K562 (cell line): ENCODE results near the gene GOLPH3. TPM values are rescaled to one million over a fixed set of nuclear protein-coding genes. Genes with fewer than 3 reads are reported as not detected.

Experiments used
- CCAR2 ChIP-seq: fragments of 200-400 bp; formaldehyde crosslinking; IDR thresholded peaks from 2 replicates; pipeline ENCODE4 v1.6.1; 2017; ENCODE audit warnings: mild to moderate bottlenecking, low read depth, low read length
- SLC30A9 ChIP-seq: fragments of 250-450 bp; sonication (Bioruptor Pico); IDR thresholded peaks from 2 replicates; pipeline ENCODE4 v1.8.0; 2022; ENCODE audit warnings: mild to moderate bottlenecking, moderate library complexity
- SRSF7 ChIP-seq: fragments of 200-400 bp; formaldehyde crosslinking; optimal IDR thresholded peaks from 2 replicates; pipeline ENCODE3; 2017; ENCODE audit warnings: mild to moderate bottlenecking, low read depth, low read length
- STAT5A ChIP-seq: IDR thresholded peaks from 2 replicates; pipeline ENCODE4 v1.6.1; 2012; ENCODE audit warnings: low read length, inconsistent platforms, borderline replicate concordance
- TAF1 ChIP-seq: IDR thresholded peaks from 2 replicates; pipeline ENCODE4 v1.6.1; 2011; ENCODE audit warnings: mild to moderate bottlenecking, low read length, moderate library complexity; ENCODE audit not compliant: insufficient read depth, control insufficient read depth, severe bottlenecking; ENCODE audit errors: extremely low read depth
- YY1 ChIP-seq, 3 experiments: IDR thresholded peaks; 2 replicates each; pipeline ENCODE4 v1.6.1; 2011; ENCODE audit warnings: low read length in 2 of 3, mild to moderate bottlenecking in 2 of 3, moderate library complexity in 2 of 3, borderline replicate concordance in 1 of 3, control low read depth in 1 of 3, low read depth in 1 of 3; ENCODE audit not compliant: insufficient read depth in 3 of 3, insufficient replicate concordance in 2 of 3, control insufficient read depth in 1 of 3, insufficient read length in 1 of 3; ENCODE audit errors: extremely low read depth in 1 of 3
- ZNF431 ChIP-seq: sonication (generic); formaldehyde crosslinking; IDR thresholded peaks from 2 replicates; pipeline ENCODE4 v1.8.0; 2022; ENCODE audit warnings: mild to moderate bottlenecking, missing genetic modification reagents
- ZNF583 ChIP-seq: fragments of 250-450 bp; sonication (Bioruptor Pico); IDR thresholded peaks from 2 replicates; pipeline ENCODE4 v1.4.0; 2020
- polyA plus RNA-seq, 8 experiments: library from polyadenylated mRNA; depleted of rRNA in 4 of 8; stranded (reverse) in 5 of 8; unstranded in 3 of 8; fragments of >200 nt; fragmentation: Nextera tagmentation in 2 of 8; fragmentation: Illumina TruSeq in 1 of 8; extraction: Ambion mirVana in 2 of 8; extraction: Trizol in 1 of 8; gene quantifications; 2 replicates each; pipeline versions ENCODE4 v1.2.1 to v1.2.3, GENCODE V29; 2011 to 2014; ENCODE audit warnings: inconsistent platforms in 1 of 8, missing spikeins in 1 of 8
- total RNA-seq, 7 experiments: library from RNA; depleted of rRNA in 6 of 7; stranded (reverse); fragments of >200 nt in 6 of 7; fragmentation: Illumina TruSeq in 2 of 7; extraction: Trizol in 2 of 7; gene quantifications; 2 replicates each; pipeline versions ENCODE4 v1.2.1 to v1.2.3, GENCODE V29; 2011 to 2021; ENCODE audit warnings: low replicate concordance in 1 of 7
- TF ChIP-seq, protein P1 (sequence below): fragments of 200-400 bp; formaldehyde crosslinking; IDR thresholded peaks from 2 replicates; pipeline ENCODE4 v1.6.1; 2017; ENCODE audit warnings: mild to moderate bottlenecking, low read depth, low read length, moderate library complexity
- TF ChIP-seq, protein P2 (sequence below): fragments of 250-450 bp; sonication (Bioruptor Pico); IDR thresholded peaks from 2 replicates; pipeline ENCODE4 v1.8.0; 2021; ENCODE audit warnings: moderate library complexity, mild to moderate bottlenecking, inconsistent platforms
- TF ChIP-seq, protein P3 (sequence below): fragments of 250-450 bp; sonication (Bioruptor Pico); IDR thresholded peaks from 2 replicates; pipeline ENCODE4 v1.4.0; 2020
- TF ChIP-seq, protein P4 (sequence below): fragments of 250-450 bp; sonication (Bioruptor Pico); IDR thresholded peaks from 2 replicates; pipeline ENCODE4 v1.5.1; 2021; ENCODE audit warnings: mild to moderate bottlenecking
- TF ChIP-seq, protein P5 (sequence below): sonication (generic); formaldehyde crosslinking; IDR thresholded peaks from 2 replicates; pipeline ENCODE4 v1.8.0; 2022; ENCODE audit warnings: mild to moderate bottlenecking, missing genetic modification reagents, borderline replicate concordance
- TF ChIP-seq, protein P6 (sequence below): fragments of 450-650 bp; formaldehyde crosslinking; IDR thresholded peaks from 2 replicates; pipeline ENCODE4 v1.4.0; 2020; ENCODE audit warnings: mild to moderate bottlenecking

The GOLPH3 gene
- total and polyA plus RNA-seq, 9 of the 15 experiments (the other 6 are each of a cell fraction or from before 2014, with no cell fraction given), result 18.8 to 94.6 (median 55.1) TPM

DNA sequence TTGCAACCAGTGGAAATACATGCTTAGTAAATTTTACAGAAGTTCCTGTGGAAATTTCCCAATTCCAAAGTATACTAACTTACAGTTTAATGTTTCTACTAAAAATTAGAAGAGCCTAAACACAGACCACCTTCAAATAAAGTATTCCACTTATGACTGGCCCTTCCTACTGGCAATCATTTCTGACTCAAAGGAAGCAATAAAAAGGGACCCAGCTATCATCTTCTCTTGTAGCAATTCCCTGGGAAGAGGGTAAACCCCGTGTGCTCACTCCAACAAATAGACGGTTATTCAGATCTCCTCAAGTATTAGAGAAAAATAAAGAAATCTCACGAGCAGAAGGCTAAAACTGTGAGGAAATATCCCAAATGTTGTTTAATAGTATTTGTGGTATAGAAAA is 43.3 kb downstream of the GOLPH3 start (continued):
- TF ChIP-seq, protein P1, sequence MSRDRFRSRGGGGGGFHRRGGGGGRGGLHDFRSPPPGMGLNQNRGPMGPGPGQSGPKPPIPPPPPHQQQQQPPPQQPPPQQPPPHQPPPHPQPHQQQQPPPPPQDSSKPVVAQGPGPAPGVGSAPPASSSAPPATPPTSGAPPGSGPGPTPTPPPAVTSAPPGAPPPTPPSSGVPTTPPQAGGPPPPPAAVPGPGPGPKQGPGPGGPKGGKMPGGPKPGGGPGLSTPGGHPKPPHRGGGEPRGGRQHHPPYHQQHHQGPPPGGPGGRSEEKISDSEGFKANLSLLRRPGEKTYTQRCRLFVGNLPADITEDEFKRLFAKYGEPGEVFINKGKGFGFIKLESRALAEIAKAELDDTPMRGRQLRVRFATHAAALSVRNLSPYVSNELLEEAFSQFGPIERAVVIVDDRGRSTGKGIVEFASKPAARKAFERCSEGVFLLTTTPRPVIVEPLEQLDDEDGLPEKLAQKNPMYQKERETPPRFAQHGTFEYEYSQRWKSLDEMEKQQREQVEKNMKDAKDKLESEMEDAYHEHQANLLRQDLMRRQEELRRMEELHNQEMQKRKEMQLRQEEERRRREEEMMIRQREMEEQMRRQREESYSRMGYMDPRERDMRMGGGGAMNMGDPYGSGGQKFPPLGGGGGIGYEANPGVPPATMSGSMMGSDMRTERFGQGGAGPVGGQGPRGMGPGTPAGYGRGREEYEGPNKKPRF, result no peak
- TF ChIP-seq STAT5A (no peak), ZNF431 (CRISPR knock-in tag) (no peak), CCAR2 (no peak), ZNF583 (no peak), SLC30A9 (CRISPR knock-in tag) (no peak), YY1 (IDR thresholded peaks at IDR 0.05; ENCODE audit: borderline replicate concordance in 1 of 3, control insufficient read depth in 1 of 3, extremely low read depth in 1 of 3, insufficient read depth in 3 of 3, insufficient read length in 1 of 3, insufficient replicate concordance in 2 of 3, low read depth in 1 of 3, low read length in 2 of 3) (no peak), TAF1 (no peak), SRSF7 (no peak)
- TF ChIP-seq, protein P2, sequence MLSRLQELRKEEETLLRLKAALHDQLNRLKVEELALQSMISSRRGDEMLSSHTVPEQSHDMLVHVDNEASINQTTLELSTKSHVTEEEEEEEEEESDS (CRISPR knock-in tag), result no peak
- TF ChIP-seq, protein P3, sequence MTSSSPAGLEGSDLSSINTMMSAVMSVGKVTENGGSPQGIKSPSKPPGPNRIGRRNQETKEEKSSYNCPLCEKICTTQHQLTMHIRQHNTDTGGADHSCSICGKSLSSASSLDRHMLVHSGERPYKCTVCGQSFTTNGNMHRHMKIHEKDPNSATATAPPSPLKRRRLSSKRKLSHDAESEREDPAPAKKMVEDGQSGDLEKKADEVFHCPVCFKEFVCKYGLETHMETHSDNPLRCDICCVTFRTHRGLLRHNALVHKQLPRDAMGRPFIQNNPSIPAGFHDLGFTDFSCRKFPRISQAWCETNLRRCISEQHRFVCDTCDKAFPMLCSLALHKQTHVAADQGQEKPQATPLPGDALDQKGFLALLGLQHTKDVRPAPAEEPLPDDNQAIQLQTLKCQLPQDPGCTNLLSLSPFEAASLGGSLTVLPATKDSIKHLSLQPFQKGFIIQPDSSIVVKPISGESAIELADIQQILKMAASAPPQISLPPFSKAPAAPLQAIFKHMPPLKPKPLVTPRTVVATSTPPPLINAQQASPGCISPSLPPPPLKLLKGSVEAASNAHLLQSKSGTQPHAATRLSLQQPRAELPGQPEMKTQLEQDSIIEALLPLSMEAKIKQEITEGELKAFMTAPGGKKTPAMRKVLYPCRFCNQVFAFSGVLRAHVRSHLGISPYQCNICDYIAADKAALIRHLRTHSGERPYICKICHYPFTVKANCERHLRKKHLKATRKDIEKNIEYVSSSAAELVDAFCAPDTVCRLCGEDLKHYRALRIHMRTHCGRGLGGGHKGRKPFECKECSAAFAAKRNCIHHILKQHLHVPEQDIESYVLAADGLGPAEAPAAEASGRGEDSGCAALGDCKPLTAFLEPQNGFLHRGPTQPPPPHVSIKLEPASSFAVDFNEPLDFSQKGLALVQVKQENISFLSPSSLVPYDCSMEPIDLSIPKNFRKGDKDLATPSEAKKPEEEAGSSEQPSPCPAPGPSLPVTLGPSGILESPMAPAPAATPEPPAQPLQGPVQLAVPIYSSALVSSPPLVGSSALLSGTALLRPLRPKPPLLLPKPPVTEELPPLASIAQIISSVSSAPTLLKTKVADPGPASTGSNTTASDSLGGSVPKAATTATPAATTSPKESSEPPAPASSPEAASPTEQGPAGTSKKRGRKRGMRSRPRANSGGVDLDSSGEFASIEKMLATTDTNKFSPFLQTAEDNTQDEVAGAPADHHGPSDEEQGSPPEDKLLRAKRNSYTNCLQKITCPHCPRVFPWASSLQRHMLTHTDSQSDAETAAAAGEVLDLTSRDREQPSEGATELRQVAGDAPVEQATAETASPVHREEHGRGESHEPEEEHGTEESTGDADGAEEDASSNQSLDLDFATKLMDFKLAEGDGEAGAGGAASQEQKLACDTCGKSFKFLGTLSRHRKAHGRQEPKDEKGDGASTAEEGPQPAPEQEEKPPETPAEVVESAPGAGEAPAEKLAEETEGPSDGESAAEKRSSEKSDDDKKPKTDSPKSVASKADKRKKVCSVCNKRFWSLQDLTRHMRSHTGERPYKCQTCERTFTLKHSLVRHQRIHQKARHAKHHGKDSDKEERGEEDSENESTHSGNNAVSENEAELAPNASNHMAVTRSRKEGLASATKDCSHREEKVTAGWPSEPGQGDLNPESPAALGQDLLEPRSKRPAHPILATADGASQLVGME (CRISPR knock-in tag), result no peak
- TF ChIP-seq, protein P4, sequence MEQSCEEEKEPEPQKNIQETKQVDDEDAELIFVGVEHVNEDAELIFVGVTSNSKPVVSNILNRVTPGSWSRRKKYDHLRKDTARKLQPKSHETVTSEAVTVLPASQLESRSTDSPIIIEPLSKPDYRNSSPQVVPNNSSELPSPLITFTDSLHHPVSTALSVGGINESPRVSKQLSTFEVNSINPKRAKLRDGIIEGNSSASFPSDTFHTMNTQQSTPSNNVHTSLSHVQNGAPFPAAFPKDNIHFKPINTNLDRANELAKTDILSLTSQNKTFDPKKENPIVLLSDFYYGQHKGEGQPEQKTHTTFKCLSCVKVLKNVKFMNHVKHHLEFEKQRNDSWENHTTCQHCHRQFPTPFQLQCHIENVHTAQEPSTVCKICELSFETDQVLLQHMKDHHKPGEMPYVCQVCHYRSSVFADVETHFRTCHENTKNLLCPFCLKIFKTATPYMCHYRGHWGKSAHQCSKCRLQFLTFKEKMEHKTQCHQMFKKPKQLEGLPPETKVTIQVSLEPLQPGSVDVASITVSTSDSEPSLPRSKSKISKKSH, result no peak
- TF ChIP-seq, protein P5, sequence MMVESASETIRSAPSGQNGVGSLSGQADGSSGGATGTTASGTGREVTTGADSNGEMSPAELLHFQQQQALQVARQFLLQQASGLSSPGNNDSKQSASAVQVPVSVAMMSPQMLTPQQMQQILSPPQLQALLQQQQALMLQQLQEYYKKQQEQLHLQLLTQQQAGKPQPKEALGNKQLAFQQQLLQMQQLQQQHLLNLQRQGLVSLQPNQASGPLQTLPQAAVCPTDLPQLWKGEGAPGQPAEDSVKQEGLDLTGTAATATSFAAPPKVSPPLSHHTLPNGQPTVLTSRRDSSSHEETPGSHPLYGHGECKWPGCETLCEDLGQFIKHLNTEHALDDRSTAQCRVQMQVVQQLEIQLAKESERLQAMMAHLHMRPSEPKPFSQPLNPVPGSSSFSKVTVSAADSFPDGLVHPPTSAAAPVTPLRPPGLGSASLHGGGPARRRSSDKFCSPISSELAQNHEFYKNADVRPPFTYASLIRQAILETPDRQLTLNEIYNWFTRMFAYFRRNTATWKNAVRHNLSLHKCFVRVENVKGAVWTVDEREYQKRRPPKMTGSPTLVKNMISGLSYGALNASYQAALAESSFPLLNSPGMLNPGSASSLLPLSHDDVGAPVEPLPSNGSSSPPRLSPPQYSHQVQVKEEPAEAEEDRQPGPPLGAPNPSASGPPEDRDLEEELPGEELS (CRISPR knock-in tag), result no peak
- TF ChIP-seq, protein P6, sequence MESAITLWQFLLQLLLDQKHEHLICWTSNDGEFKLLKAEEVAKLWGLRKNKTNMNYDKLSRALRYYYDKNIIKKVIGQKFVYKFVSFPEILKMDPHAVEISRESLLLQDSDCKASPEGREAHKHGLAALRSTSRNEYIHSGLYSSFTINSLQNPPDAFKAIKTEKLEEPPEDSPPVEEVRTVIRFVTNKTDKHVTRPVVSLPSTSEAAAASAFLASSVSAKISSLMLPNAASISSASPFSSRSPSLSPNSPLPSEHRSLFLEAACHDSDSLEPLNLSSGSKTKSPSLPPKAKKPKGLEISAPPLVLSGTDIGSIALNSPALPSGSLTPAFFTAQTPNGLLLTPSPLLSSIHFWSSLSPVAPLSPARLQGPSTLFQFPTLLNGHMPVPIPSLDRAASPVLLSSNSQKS, result no peak
- TF ChIP-seq, all 486 proteins: peak for 0
